Esophagus squamous epithelium (tissue), 4 donors: Measurements from ENCODE around the gene ACAP1.

Experiments used
- POLR2A ChIP-seq, 4 donors: fragments of 450-650 bp; IDR thresholded peaks; one replicate each; pipeline ENCODE4 v1.6.1; 2017; ENCODE audit warnings: antibody characterized with exemption in 4 of 4, mild to moderate bottlenecking in 4 of 4, moderate library complexity in 3 of 4
- TF ChIP-seq, protein P1 (sequence below), 6 experiments: fragments of 450-650 bp in 4 of 6; fragments of 200-600 bp in 2 of 6; sonication (generic) in 2 of 6; IDR thresholded peaks; one replicate each; pipeline ENCODE4 v1.5.1; 2016 to 2019; ENCODE audit warnings: antibody characterized with exemption in 6 of 6, mild to moderate bottlenecking in 4 of 6, moderate library complexity in 4 of 6

DNA sequence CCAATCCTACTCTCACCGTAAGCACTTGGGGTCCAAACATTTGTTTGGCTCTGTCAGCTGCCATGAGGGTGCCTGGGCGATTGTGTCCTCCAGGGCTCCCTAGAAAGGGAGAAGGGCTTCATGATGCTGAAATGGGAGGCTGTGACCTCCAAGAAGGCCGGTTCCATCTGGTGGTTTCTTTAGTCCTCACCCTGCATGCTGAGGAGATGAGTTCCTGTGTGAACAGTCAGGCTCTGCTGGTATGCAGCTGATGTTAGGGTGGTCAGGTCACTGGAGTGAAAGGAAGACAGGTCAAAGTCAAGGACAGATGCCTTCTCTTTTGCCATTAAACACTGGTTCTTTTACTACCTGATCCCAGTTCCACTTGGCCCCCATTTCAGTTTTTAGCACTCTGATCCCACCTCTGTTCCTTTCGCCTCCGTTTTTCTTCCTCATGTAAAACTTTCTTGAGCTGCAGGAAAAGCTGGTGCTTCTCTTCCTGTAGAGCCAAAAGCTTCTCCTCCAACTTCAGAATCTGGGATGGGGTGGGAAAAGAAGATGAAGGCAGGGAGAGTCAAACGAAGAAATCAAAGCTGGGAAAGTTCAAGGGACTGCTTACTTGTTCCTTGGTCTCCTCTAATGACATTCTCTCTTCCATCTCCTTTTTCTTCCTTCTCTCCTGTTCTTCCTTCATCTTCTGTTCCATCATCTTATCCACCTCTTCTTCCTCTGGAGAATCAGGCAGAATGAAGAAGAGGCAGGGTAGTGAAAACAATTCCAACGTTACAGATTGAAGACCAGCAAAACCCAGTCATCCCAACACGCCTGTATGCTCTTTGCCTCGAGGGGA, 22.2 kb upstream of the ACAP1 start:
- TF ChIP-seq, protein P1, sequence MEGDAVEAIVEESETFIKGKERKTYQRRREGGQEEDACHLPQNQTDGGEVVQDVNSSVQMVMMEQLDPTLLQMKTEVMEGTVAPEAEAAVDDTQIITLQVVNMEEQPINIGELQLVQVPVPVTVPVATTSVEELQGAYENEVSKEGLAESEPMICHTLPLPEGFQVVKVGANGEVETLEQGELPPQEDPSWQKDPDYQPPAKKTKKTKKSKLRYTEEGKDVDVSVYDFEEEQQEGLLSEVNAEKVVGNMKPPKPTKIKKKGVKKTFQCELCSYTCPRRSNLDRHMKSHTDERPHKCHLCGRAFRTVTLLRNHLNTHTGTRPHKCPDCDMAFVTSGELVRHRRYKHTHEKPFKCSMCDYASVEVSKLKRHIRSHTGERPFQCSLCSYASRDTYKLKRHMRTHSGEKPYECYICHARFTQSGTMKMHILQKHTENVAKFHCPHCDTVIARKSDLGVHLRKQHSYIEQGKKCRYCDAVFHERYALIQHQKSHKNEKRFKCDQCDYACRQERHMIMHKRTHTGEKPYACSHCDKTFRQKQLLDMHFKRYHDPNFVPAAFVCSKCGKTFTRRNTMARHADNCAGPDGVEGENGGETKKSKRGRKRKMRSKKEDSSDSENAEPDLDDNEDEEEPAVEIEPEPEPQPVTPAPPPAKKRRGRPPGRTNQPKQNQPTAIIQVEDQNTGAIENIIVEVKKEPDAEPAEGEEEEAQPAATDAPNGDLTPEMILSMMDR (IDR thresholded peaks at IDR 0.05), result no peak
- no peak for TF ChIP-seq POLR2A (IDR thresholded peaks at IDR 0.05)
